Transverse colon (tissue), 4 donors: ENCODE measurements around the gene WDR86.

ENCODE experiments used
- EP300 ChIP-seq: sonication (generic); formaldehyde crosslinking; IDR thresholded peaks from one replicate; pipeline ENCODE4 v1.6.1; 2017; ENCODE audit warnings: antibody characterized with exemption, low read depth
- POLR2A ChIP-seq: fragments of 450-650 bp; IDR thresholded peaks from one replicate; pipeline ENCODE4 v1.6.1; 2016; ENCODE audit warnings: antibody characterized with exemption, mild to moderate bottlenecking, moderate library complexity
- POLR2AphosphoS5 ChIP-seq, 3 donors: sonication (generic); formaldehyde crosslinking; IDR thresholded peaks; one replicate each; pipeline ENCODE4 v1.6.1; 2016; ENCODE audit warnings: antibody characterized with exemption in 3 of 3
- TF ChIP-seq, protein P1 (sequence below), 5 experiments: fragments of 200-600 bp in 3 of 5; fragments of 450-650 bp in 2 of 5; sonication (generic) in 3 of 5; IDR thresholded peaks; 1 replicate in 2 of 5; 2 replicates in 3 of 5; pipeline ENCODE4 v1.5.1; 2016 to 2017; ENCODE audit warnings: antibody characterized with exemption in 5 of 5, inconsistent platforms in 3 of 5, mild to moderate bottlenecking in 2 of 5, moderate library complexity in 1 of 5

DNA sequence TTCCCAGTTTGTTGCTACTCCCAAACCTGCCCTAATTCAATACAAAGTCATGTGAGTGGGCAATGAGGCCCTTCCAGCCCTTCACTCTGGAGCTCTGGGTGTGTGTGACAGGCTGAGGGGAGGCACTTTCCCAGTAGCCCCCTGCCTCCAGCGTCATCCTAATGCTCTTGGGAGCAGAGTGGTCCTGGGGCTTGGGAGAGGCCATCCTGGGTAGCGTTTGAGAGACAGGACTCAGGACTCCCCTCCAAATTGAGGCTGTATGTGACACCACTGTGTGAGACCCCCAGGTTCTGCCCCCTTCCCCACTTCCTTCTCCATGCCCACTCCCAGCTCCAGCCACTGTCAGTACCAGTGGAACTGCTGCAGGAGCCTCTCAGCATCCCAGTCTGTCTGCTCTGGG, 36.6 kb upstream of the WDR86 start:
- TF ChIP-seq, protein P1, sequence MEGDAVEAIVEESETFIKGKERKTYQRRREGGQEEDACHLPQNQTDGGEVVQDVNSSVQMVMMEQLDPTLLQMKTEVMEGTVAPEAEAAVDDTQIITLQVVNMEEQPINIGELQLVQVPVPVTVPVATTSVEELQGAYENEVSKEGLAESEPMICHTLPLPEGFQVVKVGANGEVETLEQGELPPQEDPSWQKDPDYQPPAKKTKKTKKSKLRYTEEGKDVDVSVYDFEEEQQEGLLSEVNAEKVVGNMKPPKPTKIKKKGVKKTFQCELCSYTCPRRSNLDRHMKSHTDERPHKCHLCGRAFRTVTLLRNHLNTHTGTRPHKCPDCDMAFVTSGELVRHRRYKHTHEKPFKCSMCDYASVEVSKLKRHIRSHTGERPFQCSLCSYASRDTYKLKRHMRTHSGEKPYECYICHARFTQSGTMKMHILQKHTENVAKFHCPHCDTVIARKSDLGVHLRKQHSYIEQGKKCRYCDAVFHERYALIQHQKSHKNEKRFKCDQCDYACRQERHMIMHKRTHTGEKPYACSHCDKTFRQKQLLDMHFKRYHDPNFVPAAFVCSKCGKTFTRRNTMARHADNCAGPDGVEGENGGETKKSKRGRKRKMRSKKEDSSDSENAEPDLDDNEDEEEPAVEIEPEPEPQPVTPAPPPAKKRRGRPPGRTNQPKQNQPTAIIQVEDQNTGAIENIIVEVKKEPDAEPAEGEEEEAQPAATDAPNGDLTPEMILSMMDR (IDR thresholded peaks at IDR 0.05), result no peak
- TF ChIP-seq POLR2AphosphoS5 (IDR thresholded peaks at IDR 0.05) (no peak), POLR2A (no peak), EP300 (no peak)
